Measurements from ENCODE around the gene CETN3. TPM values are rescaled to one million over a fixed set of nuclear protein-coding genes. Genes with fewer than 3 reads are reported as not detected.
"Not testable (repeated sequence)": the region's sequence is repeated elsewhere in the genome, so short reads cannot be mapped to it uniquely, and the experiment has no call there.

The CETN3 gene
- total RNA-seq, 2 donors from 2014 or later = 23.3 to 26.0 TPM

GRCh38 chr5:90367879-90368278 lies 41.7 kb downstream of the CETN3 start:
- ATAC-seq (no peak), DNase-seq (ENCODE audit: low spot score) (no peak)
- Mint-ChIP-seq H3K4me3 (no peak overlapping the region), H3K27ac (no peak overlapping the region), H3K27me3 (peaks cover 21 to 32% of the 10 kb centered on the region in 2 donors), H3K36me3 (peaks cover 6% of the 10 kb centered on the region), H3K9me3 (peaks cover 9% of the 10 kb centered on the region), H3K4me1 (ENCODE audit: low read depth in 2 of 2) (no peaks in the 10 kb centered on the region)

DNA sequence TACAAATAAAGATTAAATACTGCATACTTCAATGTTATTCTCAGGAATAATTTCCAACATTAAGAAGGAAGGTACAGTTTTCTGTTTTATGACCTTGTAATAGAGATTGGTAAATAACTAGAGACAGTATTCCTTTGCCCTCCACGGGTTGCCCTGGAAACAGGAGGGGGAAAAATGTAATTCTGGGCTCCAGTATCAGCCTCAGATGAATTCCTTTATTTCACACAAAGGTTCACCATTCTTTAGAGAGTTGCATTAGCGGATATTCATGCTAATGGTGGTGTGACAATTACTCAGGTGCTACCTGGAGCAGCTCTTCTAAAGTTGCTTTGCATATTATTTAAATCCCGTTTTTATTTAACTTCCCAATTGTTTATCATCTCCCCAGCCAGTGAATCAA lies 42.6 kb downstream of the CETN3 start:
- DNase-seq (ENCODE audit: low spot score) = no peak
- H3K9me3 Mint-ChIP-seq = peaks cover 8% of the 10 kb centered on the region
- H3K4me3 Mint-ChIP-seq = no peak overlapping the region
- no peak overlapping the region for H3K27ac Mint-ChIP-seq
- H3K27me3 Mint-ChIP-seq = peaks cover 26 to 39% of the 10 kb centered on the region in 2 donors
- ATAC-seq = no peak
- peaks cover 4% of the 10 kb centered on the region for H3K36me3 Mint-ChIP-seq
- no peaks in the 10 kb centered on the region for H3K4me1 Mint-ChIP-seq (ENCODE audit: low read depth in 2 of 2)

DNA sequence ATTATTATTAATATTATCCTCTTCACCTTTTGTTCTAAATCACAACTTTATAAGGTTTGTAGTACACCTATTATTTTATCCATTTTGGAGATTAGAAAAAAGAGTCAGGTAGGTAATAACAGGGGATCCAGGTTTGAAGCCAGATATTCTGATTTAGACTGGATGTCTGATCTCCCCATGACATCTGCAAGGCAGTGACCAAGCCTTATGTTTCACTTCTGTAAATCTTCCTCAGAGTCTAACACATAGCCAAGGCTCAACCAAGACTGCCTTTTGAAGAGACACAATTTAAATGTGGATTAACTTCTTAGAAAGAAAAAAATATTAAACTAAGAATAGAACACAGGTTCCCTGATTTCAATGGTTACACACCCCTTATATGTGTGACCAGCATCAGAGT lies 44.2 kb downstream of the CETN3 start:
- Mint-ChIP-seq H3K36me3 (no peaks in the 10 kb centered on the region), H3K4me1 (ENCODE audit: low read depth in 2 of 2) (no peaks in the 10 kb centered on the region), H3K27me3 (peaks cover 22 to 36% of the 10 kb centered on the region in 2 donors), H3K27ac (no peak overlapping the region), H3K9me3 (peaks cover 3% of the 10 kb centered on the region), H3K4me3 (no peak overlapping the region)
- no peak for ATAC-seq
- no peak for DNase-seq (ENCODE audit: low spot score)

- H3K27me3 Mint-ChIP-seq = peaks cover 14 to 27% of the 10 kb centered on the region in 2 donors
- H3K36me3 Mint-ChIP-seq = no peaks in the 10 kb centered on the region
- H3K9me3 Mint-ChIP-seq = no peaks in the 10 kb centered on the region
- DNase-seq (ENCODE audit: low spot score) (no peak), ATAC-seq (no peak)
- H3K4me1 Mint-ChIP-seq (ENCODE audit: low read depth in 2 of 2) = no peaks in the 10 kb centered on the region
- no peak overlapping the region for H3K27ac Mint-ChIP-seq
- no peak overlapping the region for H3K4me3 Mint-ChIP-seq
Measured at GRCh38 chr5:90359073-90359920, 50.3 kb downstream of the CETN3 start.

DNA sequence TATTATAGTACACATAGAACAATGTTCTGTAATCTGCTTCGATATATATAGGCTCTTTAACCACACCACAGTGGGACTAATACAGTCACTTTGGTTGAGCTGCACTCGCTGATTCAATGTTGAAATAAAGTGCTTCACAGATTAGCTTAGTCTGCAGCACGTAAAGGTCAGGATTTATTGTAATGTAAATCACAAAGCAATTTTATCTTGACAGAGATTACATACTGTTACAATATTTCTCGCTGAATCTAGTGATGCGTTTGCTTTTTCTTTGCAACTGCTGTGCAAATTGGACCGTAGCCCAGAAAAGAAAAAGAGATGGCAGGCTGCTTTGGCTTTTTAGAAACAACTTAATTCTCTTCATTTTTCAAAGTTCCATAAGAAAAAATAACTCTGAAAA lies 52.9 kb downstream of the CETN3 start:
- peaks cover 4 to 12% of the 10 kb centered on the region in 2 donors for H3K27me3 Mint-ChIP-seq
- ATAC-seq (no peak), DNase-seq (ENCODE audit: low spot score) (no peak)

GRCh38 chr5:90356176-90356575 lies 53.4 kb downstream of the CETN3 start:
- Mint-ChIP-seq H3K27me3 (peaks cover 4 to 13% of the 10 kb centered on the region in 2 donors), H3K9me3 (no peaks in the 10 kb centered on the region), H3K27ac (no peak overlapping the region), H3K36me3 (no peaks in the 10 kb centered on the region), H3K4me1 (ENCODE audit: low read depth in 2 of 2) (no peaks in the 10 kb centered on the region), H3K4me3 (no peak overlapping the region)
- DNase-seq (ENCODE audit: low spot score) = no peak
- no peak for ATAC-seq

More for the DNA sequence above, 52.9 kb downstream of the CETN3 start:
- no peaks in the 10 kb centered on the region for H3K4me1 Mint-ChIP-seq (ENCODE audit: low read depth in 2 of 2)
- no peak overlapping the region for H3K27ac Mint-ChIP-seq
- no peaks in the 10 kb centered on the region for H3K9me3 Mint-ChIP-seq
- H3K4me3 Mint-ChIP-seq = no peak overlapping the region
- H3K36me3 Mint-ChIP-seq = no peaks in the 10 kb centered on the region

DNA sequence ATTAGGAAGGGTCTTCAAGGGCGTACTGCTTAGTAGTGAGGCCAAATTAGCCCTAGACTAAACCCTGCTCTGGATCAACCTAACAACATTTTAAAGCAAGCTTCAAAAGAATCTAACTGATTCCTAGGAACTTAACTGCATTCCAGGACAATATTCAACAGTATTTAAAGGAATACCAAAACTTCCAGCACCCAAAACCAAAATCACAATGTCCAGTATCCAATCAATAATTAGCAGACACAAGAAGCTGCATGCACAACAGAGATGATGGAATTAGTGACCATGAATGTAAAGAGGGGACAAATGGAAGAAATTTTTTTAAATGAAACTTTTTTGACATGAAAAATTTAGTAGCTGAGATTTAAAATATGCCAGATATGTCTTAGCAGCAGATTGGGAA lies 53.9 kb downstream of the CETN3 start:
- ATAC-seq (no peak), DNase-seq (ENCODE audit: low spot score) (no peak)
- Mint-ChIP-seq H3K4me3 (no peak overlapping the region), H3K27me3 (peaks cover 4 to 18% of the 10 kb centered on the region in 2 donors), H3K9me3 (no peaks in the 10 kb centered on the region), H3K4me1 (ENCODE audit: low read depth in 2 of 2) (no peaks in the 10 kb centered on the region), H3K27ac (no peak overlapping the region), H3K36me3 (no peaks in the 10 kb centered on the region)

- DNase-seq (ENCODE audit: low spot score) (no peak), ATAC-seq (no peak)
- no peaks in the 10 kb centered on the region for H3K36me3 Mint-ChIP-seq
- H3K27ac Mint-ChIP-seq = no peak overlapping the region
- H3K27me3 Mint-ChIP-seq = peaks cover 4 to 28% of the 10 kb centered on the region in 2 donors
- no peaks in the 10 kb centered on the region for H3K4me1 Mint-ChIP-seq (ENCODE audit: low read depth in 2 of 2)
- H3K9me3 Mint-ChIP-seq = no peaks in the 10 kb centered on the region
- no peak overlapping the region for H3K4me3 Mint-ChIP-seq
Measured at GRCh38 chr5:90353254-90353653, 56.3 kb downstream of the CETN3 start.

- Mint-ChIP-seq H3K4me3 (no peak overlapping the region), H3K36me3 (no peaks in the 10 kb centered on the region), H3K27ac (no peak overlapping the region), H3K9me3 (no peaks in the 10 kb centered on the region), H3K27me3 (peaks cover 5 to 31% of the 10 kb centered on the region in 2 donors), H3K4me1 (ENCODE audit: low read depth in 2 of 2) (no peaks in the 10 kb centered on the region)
- DNase-seq (ENCODE audit: low spot score) (no peak), ATAC-seq (no peak)
Measured at GRCh38 chr5:90351101-90351500, 58.5 kb downstream of the CETN3 start.

DNA sequence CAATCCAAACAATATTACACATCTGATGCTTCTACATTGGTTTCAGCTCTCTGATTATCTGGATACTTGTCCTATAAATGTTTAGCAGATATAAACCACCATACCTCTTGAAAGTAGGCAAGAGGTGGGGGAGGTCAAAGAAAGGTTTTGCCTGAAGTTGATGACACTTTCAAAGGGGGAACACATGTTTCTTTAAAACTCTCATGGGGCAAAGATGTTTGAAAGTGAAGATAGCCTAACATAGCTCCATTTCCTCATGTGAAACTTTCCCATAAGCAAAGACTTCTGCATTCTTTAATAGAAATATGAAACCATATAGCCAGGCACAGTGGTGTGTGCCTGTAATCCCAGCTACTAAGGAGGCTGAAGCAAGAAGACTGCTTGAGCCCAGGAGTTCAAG lies 62.1 kb downstream of the CETN3 start:
- H3K9me3 Mint-ChIP-seq = no peaks in the 10 kb centered on the region
- H3K36me3 Mint-ChIP-seq = no peaks in the 10 kb centered on the region
- no peaks in the 10 kb centered on the region for H3K4me1 Mint-ChIP-seq (ENCODE audit: low read depth in 2 of 2)
- ATAC-seq (no peak), DNase-seq (ENCODE audit: low spot score) (no peak)
- no peak overlapping the region for H3K4me3 Mint-ChIP-seq
- H3K27ac Mint-ChIP-seq = no peak overlapping the region
- peaks cover 11 to 45% of the 10 kb centered on the region in 2 donors for H3K27me3 Mint-ChIP-seq

GRCh38 chr5:90345684-90346083 lies 63.9 kb downstream of the CETN3 start:
- Mint-ChIP-seq H3K36me3 (no peaks in the 10 kb centered on the region), H3K27ac (no peak overlapping the region), H3K27me3 (peaks cover 11 to 46% of the 10 kb centered on the region in 2 donors), H3K4me3 (no peak overlapping the region), H3K9me3 (no peaks in the 10 kb centered on the region), H3K4me1 (ENCODE audit: low read depth in 2 of 2) (no peaks in the 10 kb centered on the region)
- DNase-seq (ENCODE audit: low spot score) (no peak), ATAC-seq (no peak)

DNA sequence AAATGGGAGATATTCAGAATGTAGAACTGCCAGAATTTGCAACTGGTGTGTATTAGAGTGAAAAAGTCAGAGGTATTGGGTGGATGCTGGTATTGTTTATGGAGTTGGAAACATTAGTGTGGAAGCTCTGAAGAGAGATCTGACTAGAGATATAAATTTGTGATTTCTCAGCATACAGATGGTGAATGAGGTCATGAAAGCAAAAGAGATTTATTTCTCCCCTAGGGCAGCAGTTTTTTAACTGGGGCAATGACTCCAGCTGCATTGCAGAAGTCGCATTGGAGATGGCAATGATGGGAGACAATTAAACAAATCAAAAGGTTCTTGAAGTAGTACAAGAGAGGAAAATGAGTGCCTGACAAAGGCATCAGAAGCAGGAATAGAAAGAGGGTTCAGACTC lies 64.9 kb downstream of the CETN3 start:
- ATAC-seq = no peak
- no peak for DNase-seq (ENCODE audit: low spot score)
- no peaks in the 10 kb centered on the region for H3K9me3 Mint-ChIP-seq
- H3K27ac Mint-ChIP-seq = no peak overlapping the region
- H3K36me3 Mint-ChIP-seq = no peaks in the 10 kb centered on the region
- no peak overlapping the region for H3K4me3 Mint-ChIP-seq
- H3K4me1 Mint-ChIP-seq (ENCODE audit: low read depth in 2 of 2) = no peaks in the 10 kb centered on the region
- peaks cover 11 to 36% of the 10 kb centered on the region in 2 donors for H3K27me3 Mint-ChIP-seq

DNA sequence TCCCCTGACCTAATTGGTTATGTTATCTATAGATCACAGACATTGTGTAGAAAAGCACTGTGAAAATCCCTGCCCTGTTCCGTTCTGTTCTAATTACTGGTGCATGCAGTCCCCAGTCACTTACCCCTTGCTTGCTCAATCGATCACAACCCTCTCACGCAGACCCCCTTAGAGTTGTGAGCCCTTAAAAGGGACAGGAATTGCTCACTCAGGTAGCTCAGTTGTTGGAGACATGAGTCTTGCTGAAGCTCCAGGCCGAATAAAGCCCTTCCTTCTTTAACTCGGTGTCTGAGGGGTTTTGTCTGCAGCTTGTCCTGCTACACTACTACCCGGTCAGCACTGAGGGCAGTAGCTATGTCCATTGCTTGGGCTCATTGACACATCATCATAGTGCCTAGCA lies 65.8 kb downstream of the CETN3 start:
- not testable (repeated sequence) for ATAC-seq; H3K36me3 Mint-ChIP-seq; H3K4me3 Mint-ChIP-seq; H3K27ac Mint-ChIP-seq; DNase-seq (ENCODE audit: low spot score); H3K4me1 Mint-ChIP-seq (ENCODE audit: low read depth in 2 of 2); H3K9me3 Mint-ChIP-seq
- H3K27me3 Mint-ChIP-seq = peaks cover 11 to 36% of the 10 kb centered on the region in 2 donors

DNA sequence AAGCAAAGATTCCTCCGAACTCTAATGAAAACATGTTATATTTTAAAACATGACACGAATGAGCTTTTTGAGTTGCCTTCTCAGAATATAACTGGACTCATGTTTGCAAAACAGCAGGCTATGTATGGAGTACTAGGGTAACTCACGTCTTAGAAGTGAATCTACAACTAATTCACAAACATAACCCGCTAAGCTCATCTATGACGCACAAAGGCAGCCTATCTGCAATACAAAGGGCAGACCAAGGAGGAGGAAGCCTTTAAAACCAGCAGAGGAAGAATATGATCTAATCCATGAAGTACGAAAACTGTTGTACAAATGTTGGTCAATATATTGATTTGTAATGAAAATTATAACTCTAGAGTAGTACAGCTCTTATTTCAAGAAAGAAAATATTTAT lies 67.0 kb downstream of the CETN3 start:
- DNase-seq (ENCODE audit: low spot score) (no peak), ATAC-seq (no peak)
- no peak overlapping the region for H3K4me3 Mint-ChIP-seq
- H3K27ac Mint-ChIP-seq = no peak overlapping the region
- peaks cover 14 to 41% of the 10 kb centered on the region in 2 donors for H3K27me3 Mint-ChIP-seq
- no peaks in the 10 kb centered on the region for H3K36me3 Mint-ChIP-seq
- no peaks in the 10 kb centered on the region for H3K9me3 Mint-ChIP-seq
- no peaks in the 10 kb centered on the region for H3K4me1 Mint-ChIP-seq (ENCODE audit: low read depth in 2 of 2)

Measured in natural killer cell treated with Interleukin-12 subunit alpha and Interleukin-12 subunit beta and Interleukin-15 and Interleukin-18, amount 100 ng/mL, for 72 hours (primary cell).